NCI-H2196 (cell line): ENCODE results near the gene SLC25A25.

Experiments used
- DNase-seq: peaks from one replicate; lab custom pipeline; 2025; ENCODE audit not compliant: unreplicated experiment; lab: John Stamatoyannopoulos, UW

The SLC25A25 gene

GRCh38 chr9:128072144-128073021 is 4.4 kb downstream of the SLC25A25 start:
- peak; percentile 79 for DNase-seq

- no peak for DNase-seq
These were observed 5.3 kb downstream of the SLC25A25 start for GRCh38 chr9:128073253-128073886.

- no peak for DNase-seq
These were observed 9.9 kb downstream of the SLC25A25 start for GRCh38 chr9:128077847-128078503.

- peak; percentile 45 for DNase-seq
These were observed 10.7 kb downstream of the SLC25A25 start for GRCh38 chr9:128078504-128079434.

- no peak for DNase-seq
These were observed 12.2 kb downstream of the SLC25A25 start for GRCh38 chr9:128080206-128080605.

- no peak for DNase-seq
These were observed 13.0 kb downstream of the SLC25A25 start for GRCh38 chr9:128081056-128081455.

GRCh38 chr9:128082151-128082550 is 14.1 kb downstream of the SLC25A25 start:
- DNase-seq: no peak

- no peak for DNase-seq
These were observed 16.7 kb downstream of the SLC25A25 start for GRCh38 chr9:128084746-128085145.

- DNase-seq: no peak
These were observed 17.9 kb downstream of the SLC25A25 start for GRCh38 chr9:128085943-128086342.

- DNase-seq: no peak
These were observed 19.2 kb downstream of the SLC25A25 start for GRCh38 chr9:128087262-128087661.

- DNase-seq: no peak
These were observed 20.4 kb downstream of the SLC25A25 start for GRCh38 chr9:128088253-128088945.

- no peak for DNase-seq
These were observed 21.3 kb downstream of the SLC25A25 start for GRCh38 chr9:128089299-128089698.

GRCh38 chr9:128091144-128091543 is 23.1 kb downstream of the SLC25A25 start:
- DNase-seq: peak; percentile 92

GRCh38 chr9:128091571-128091970 is 23.5 kb downstream of the SLC25A25 start:
- no peak for DNase-seq

- no peak for DNase-seq
These were observed 24.4 kb downstream of the SLC25A25 start for GRCh38 chr9:128092199-128092977.

- no peak for DNase-seq
These were observed 25.0 kb downstream of the SLC25A25 start for GRCh38 chr9:128093011-128093410.

- DNase-seq: peak; percentile 96
These were observed 26.3 kb downstream of the SLC25A25 start for GRCh38 chr9:128094166-128094949.

- DNase-seq: peak; percentile 23
These were observed 27.0 kb downstream of the SLC25A25 start for GRCh38 chr9:128094950-128095544.
